T-cell (primary cell): ENCODE results near the gene KRT16. TPM values are rescaled to one million over a fixed set of nuclear protein-coding genes. Genes with fewer than 3 reads are reported as not detected.
"Not testable (repeated sequence)": the region's sequence is repeated elsewhere in the genome, so short reads cannot be mapped to it uniquely, and the experiment has no call there.

Experiments used
- ATAC-seq, 4 experiments: fragments of 200-7000 bp in 3 of 4; fragments of 150-1000 bp in 1 of 4; cut with Tn5 transposase; replicated peaks in 1 of 4; 1 replicate in 3 of 4; 2 replicates in 1 of 4; pipeline ENCODE4 v1.10.0; 2021; ENCODE audit warnings: moderate library complexity in 3 of 4, mild to moderate bottlenecking in 2 of 4, moderate number of reproducible peaks in 1 of 4
- CTCF ChIA-PET, 2 donors: fragments of 300-600 bp; sonication (Branson Sonifier 250); formaldehyde crosslinking; loops; one replicate each; lab custom pipeline; 2022; ENCODE audit warnings: antibody characterized with exemption in 2 of 2; lab: Charles Lee
- POLR2A ChIA-PET, 2 donors: fragments of 300-600 bp; sonication (Branson Sonifier 250); formaldehyde crosslinking; loops; one replicate each; lab custom pipeline; 2022; ENCODE audit warnings: antibody characterized with exemption in 2 of 2; lab: Charles Lee
- DNase-seq, 35 experiments: peaks; one replicate each; pipeline versions ENCODE4 v3.0.0 to v3.0.0-alpha.2; 2013 to 2023
- H3K27ac ChIP-seq: one replicate; pipeline ENCODE4 v1.5.1; 2013; ENCODE audit warnings: low read length
- H3K27me3 ChIP-seq, 2 experiments: replicated peaks in 1 of 2; 1 replicate in 1 of 2; 2 replicates in 1 of 2; pipeline versions ENCODE4 v1.6.1 to v1.7.0; 2013; ENCODE audit warnings: low read length in 1 of 2, mixed read lengths in 1 of 2; ENCODE audit not compliant: control insufficient read depth in 2 of 2, insufficient read depth in 2 of 2; ENCODE audit errors: extremely low read depth in 1 of 2
- H3K36me3 ChIP-seq, 2 donors: 1 replicate in 1 of 2; 2 replicates in 1 of 2; pipeline versions ENCODE4 v1.6.1 to v1.7.0; 2013; ENCODE audit warnings: low read length in 1 of 2; ENCODE audit not compliant: control insufficient read depth in 2 of 2, insufficient read depth in 1 of 2; ENCODE audit errors: extremely low read depth in 1 of 2
- H3K4me1 ChIP-seq, 2 experiments: 1 replicate in 1 of 2; 2 replicates in 1 of 2; pipeline versions ENCODE4 v1.6.1 to v1.7.0; 2013; ENCODE audit warnings: low read length in 2 of 2, mixed read lengths in 1 of 2; ENCODE audit not compliant: insufficient read depth in 2 of 2, control insufficient read depth in 1 of 2; ENCODE audit errors: extremely low read depth in 1 of 2
- H3K4me3 ChIP-seq, 2 donors: 1 replicate in 1 of 2; 2 replicates in 1 of 2; pipeline versions ENCODE4 v1.5.1 to v1.7.0; 2013; ENCODE audit warnings: mild to moderate bottlenecking in 2 of 2, low read length in 1 of 2, moderate library complexity in 1 of 2; ENCODE audit not compliant: control insufficient read depth in 1 of 2; ENCODE audit errors: extremely low read depth in 1 of 2
- H3K9me3 ChIP-seq: 2 replicates; pipeline ENCODE4 v1.7.0; 2013
- H3K27ac Mint-ChIP-seq, 2 donors: one replicate each; pipeline ENCODE4 v1.8.0; 2020 to 2021; ENCODE audit warnings: mild to moderate bottlenecking in 2 of 2, mixed read lengths in 2 of 2
- H3K27me3 Mint-ChIP-seq, 2 donors: one replicate each; pipeline ENCODE4 v1.8.0; 2021 to 2022; ENCODE audit warnings: mixed read lengths in 2 of 2
- H3K36me3 Mint-ChIP-seq: one replicate; pipeline ENCODE4 v1.8.0; 2021; ENCODE audit warnings: mixed read lengths
- H3K4me1 Mint-ChIP-seq, 3 donors: one replicate each; pipeline ENCODE4 v1.8.0; 2020 to 2022; ENCODE audit warnings: mixed read lengths in 3 of 3, mild to moderate bottlenecking in 1 of 3
- H3K4me3 Mint-ChIP-seq, 3 donors: one replicate each; pipeline ENCODE4 v1.8.0; 2020 to 2022; ENCODE audit warnings: mild to moderate bottlenecking in 3 of 3, mixed read lengths in 3 of 3, moderate library complexity in 3 of 3
- H3K9me3 Mint-ChIP-seq, 3 donors: one replicate each; pipeline ENCODE4 v1.8.0; 2020 to 2022; ENCODE audit warnings: mixed read lengths in 3 of 3
- WGBS: methylation state at CpG from one replicate; pipeline ENCODE4 v1.1.5; 2013; ENCODE audit warnings: missing lambda C conversion rate; ENCODE audit not compliant: insufficient coverage; 5-methylcytosine and 5-hydroxymethylcytosine counted together
- total RNA-seq, 35 experiments: library from RNA in 6 of 35; stranded (reverse) in 6 of 35; fragments of 120-200 nt in 1 of 35; gene quantifications; one replicate each; pipeline versions ENCODE4 v1.2.1 to v1.2.4 and lab custom pipeline; 2013 to 2026

Gene KRT16
- total RNA-seq, 5 donors from 2014 or later (not counting 1 experiment from before 2014, with no cell fraction given) = not detected

DNA sequence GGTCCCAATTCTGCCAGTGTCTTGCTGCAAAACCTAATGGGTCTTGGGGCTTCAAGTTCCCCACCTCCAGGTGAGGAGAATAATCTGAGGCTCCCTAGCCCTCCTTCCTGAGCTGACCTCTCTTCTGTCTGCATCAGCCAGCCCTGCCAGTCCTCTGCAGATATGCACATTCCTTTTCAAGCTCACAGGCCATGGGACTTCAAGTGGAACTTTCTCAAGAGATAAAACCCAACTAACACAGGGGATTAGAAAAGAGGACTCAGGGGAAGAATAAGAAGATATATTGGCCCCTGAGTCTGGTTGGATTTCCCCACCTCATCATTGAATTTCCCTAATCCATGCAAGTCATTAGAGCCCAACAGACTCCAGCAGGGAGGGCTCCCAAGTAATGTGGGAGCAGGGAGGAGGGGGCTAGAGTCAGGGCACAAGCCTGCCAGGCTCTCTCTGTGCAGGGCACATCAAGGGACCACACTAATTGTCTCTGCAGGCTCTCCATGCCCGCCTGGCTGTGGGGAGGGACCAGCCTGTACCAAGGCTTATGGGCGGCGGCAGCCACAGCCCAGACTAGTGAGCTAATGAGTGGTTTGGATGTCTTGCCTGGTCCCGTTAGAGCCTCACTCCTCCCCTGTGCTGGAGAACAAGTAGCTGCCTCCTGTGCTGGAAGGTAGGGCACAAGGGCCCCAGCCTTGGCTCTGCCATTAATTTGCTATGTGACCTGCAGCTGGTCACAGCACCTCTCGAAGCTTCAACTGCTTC, 27.1 kb downstream of the KRT16 start:
- Mint-ChIP-seq H3K36me3 (no peaks in the 10 kb centered on the region), H3K4me1 (no peaks in the 10 kb centered on the region), H3K4me3 (no peak overlapping the region), H3K9me3 (no peaks in the 10 kb centered on the region), H3K27ac (no peak overlapping the region), H3K27me3 (peaks cover 18 to 55% of the 10 kb centered on the region in 2 donors)
- Histone ChIP-seq H3K4me1 (no peaks in the 10 kb centered on the region), H3K27ac (no peak overlapping the region), H3K4me3 (no peak overlapping the region), H3K36me3 (no peaks in the 10 kb centered on the region), H3K27me3 (peaks cover 3 to 38% of the 10 kb centered on the region in 2 experiments), H3K9me3 (no peaks in the 10 kb centered on the region)
- ATAC-seq = no peak
- POLR2A ChIA-PET = no interaction called here
- CTCF ChIA-PET = no interaction called here
- WGBS = 78% methylated on average over 5 of the region's 5 CpGs
- no peak for DNase-seq

DNA sequence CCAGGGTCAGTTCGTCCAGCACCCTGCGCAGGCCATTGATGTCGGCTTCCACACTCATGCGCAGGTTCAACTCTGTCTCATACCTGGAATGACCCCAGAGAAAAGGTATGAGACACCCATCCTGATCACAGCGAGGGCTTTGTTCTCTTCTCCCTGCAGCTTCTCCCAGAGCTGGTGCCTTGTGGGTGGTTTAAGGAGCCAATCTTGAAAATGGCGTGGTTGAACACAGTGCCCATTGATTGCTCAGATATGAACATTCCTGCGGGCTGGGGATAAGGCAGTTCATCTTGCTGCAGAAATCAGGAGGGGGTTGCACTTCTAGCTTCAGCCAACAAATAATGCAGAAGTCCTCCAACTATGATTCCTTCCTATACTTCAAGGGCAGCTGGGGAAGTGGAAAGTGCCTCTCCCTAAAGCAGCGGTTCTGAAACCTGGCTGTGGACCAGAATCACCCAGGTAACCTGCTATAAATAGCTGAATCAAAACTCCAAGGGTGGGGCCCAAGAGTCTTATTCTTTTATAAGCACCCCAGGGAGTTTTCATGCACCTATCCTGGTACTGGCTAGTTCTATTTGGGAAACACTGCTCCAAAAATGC, 28.1 kb downstream of the KRT16 start:
- H3K4me1 Mint-ChIP-seq, H3K36me3 ChIP-seq, ATAC-seq, H3K27ac ChIP-seq, H3K4me3 Mint-ChIP-seq, H3K36me3 Mint-ChIP-seq, H3K27ac Mint-ChIP-seq, H3K9me3 ChIP-seq, H3K9me3 Mint-ChIP-seq, H3K4me1 ChIP-seq, DNase-seq, POLR2A ChIA-PET, H3K4me3 ChIP-seq: not testable (repeated sequence)
- H3K27me3 ChIP-seq = peaks cover 3 to 44% of the 10 kb centered on the region in 2 experiments
- peaks cover 23 to 59% of the 10 kb centered on the region in 2 donors for H3K27me3 Mint-ChIP-seq
- WGBS = 93% methylated on average over 4 of the region's 8 CpGs
- CTCF ChIA-PET = interaction anchor here in 1 of 2 donors (0.6 kb wide), 1 partner anchor 1071 kb away, joined by 5 read pairs; no protein-coding TSS in a partner anchor

DNA sequence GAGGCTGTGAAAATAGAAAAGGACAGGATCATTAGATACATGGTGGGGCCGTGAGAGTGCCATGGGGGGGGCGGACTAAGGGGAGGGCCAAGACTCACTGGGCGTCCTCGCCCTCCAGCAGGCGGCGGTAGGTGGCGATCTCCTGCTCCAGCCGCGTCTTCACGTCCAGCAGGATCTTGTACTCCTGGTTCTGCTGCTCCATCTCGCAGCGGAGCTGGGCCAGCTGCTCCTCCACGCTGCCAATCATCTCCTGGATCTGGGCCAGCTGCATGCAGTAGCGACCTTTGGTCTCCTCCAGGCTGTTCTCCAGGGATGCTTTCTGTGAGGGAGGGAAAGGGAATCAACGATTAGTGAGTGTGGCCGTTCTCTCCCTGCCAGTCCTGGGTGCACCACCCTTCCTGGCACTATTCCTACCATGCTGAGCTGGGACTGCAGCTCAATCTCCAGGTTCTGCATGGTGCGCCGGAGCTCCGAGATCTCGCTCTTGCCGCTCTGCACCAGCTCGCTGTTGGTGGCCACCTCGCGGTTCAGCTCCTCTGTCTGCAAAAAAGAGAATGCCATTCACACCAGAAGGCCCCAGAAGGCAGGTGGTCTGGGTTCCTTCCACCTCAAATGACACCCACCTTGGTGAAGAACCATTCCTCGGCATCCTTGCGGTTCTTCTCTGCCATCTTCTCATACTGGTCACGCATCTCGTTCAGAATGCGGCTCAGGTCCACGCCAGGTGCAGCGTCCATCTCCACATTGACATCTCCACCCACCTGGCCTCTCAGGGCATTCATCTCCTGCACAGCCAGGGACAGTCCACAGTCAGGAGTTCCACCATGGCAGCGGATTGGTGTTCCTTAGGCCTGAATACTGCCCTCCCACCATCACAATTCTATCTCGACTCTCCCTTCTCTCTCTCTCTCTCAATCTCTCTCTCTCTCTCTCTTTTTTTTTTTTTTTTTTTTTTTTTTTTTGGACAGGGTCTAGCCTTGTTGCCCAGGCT, 29.1 kb downstream of the KRT16 start:
- Mint-ChIP-seq H3K36me3 (no peaks in the 10 kb centered on the region), H3K4me3 (no peak overlapping the region), H3K4me1 (no peaks in the 10 kb centered on the region), H3K27me3 (peaks cover 27 to 63% of the 10 kb centered on the region in 2 donors), H3K9me3 (no peaks in the 10 kb centered on the region), H3K27ac (no peak overlapping the region)
- H3K36me3 ChIP-seq = no peaks in the 10 kb centered on the region
- H3K27me3 ChIP-seq = peaks cover 3 to 47% of the 10 kb centered on the region in 2 experiments
- 90% methylated on average over 24 of the region's 33 CpGs for WGBS
- DNase-seq (no peak), ATAC-seq (no peak)
- no peaks in the 10 kb centered on the region for H3K9me3 ChIP-seq
- no peak overlapping the region for H3K27ac ChIP-seq
- ChIA-PET POLR2A (no interaction called here), CTCF (interaction anchor here in 1 of 2 donors (0.6 kb wide), 1 partner anchor 1070 kb away, joined by 5 read pairs; no protein-coding TSS in a partner anchor)
- H3K4me1 ChIP-seq = no peaks in the 10 kb centered on the region
- H3K4me3 ChIP-seq = no peak overlapping the region

DNA sequence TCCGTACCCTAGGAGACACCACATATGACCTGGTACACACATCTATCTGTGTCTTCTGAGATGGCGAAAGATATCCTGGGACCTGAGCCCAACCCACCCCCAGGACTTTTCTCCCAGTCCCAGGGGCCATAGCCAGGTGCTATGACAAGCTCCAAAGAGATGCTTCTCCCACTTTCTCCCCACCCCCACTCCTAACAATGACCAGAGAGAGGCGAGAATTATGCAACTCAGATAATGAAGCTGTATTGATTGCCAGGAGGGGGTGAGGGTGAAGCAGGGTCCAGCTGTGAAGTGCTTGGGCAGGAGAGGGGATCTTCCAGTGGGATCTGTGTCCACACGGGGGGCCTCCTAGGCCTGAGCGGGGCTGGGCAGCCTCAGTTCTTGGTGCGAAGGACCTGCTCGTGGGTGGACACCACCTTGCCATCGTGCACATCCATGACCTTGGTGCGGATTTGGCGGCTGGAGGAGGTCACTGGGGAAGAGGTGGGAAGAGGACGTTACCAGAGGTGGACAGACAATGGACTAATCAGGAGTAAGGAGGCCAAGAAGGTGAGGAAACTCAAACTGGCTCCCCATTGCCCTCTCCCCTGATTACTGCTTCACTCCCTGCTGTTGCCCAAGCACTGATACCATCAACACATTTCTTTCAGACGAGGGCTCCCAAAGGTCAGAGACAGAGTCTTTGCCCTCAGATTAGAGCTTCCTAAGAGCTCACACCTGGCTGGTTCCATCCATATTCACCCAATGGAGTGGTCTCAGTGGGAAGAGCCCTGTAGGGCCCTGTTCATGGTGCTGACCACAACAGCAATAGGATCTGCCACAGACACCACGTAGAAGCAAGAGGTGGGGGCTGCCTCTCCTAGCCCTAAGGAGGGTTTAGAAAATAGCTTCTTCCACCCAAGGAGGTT, 30.3 kb downstream of the KRT16 start:
- H3K27me3 Mint-ChIP-seq = peaks cover 36 to 68% of the 10 kb centered on the region in 2 donors
- H3K27ac Mint-ChIP-seq, H3K4me1 Mint-ChIP-seq, POLR2A ChIA-PET, CTCF ChIA-PET, H3K4me3 Mint-ChIP-seq, ATAC-seq, H3K9me3 ChIP-seq, H3K9me3 Mint-ChIP-seq, H3K36me3 Mint-ChIP-seq, H3K4me3 ChIP-seq, DNase-seq, H3K4me1 ChIP-seq, H3K27ac ChIP-seq, H3K36me3 ChIP-seq: not testable (repeated sequence)
- 83% methylated on average over 2 of the region's 13 CpGs for WGBS
- H3K27me3 ChIP-seq = peaks cover 3 to 52% of the 10 kb centered on the region in 2 experiments

DNA sequence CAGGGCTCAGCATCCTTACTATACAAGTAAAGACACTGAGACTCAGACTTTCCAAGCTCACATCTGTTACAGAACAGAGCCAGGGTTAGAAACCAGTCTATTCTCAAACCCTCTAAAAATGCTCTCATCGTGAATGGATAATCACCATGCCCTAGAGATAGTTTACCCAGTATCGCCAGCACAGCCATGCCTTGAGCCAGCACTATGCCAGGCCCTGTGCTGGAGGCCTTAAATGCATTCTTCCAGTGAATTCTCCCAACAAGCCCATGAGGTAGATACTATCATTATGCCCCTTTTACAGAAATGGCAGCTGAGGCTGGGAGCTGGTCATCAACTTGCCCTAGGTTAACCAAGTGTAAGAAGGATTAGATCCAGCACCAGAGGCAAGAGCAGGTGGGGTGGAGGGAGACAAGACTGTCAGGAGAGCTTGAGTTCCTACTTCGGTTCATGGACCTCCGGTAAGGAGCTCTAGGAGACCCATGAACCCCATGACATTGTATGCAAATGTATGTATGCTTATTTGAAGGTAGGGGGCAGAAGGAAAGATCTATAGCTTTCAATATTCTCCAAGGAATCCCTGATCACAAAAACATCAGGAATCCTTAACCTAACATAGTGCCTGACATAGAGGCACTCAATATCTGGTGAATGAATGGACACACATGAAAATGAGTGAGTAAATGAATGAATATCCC, 31.1 kb downstream of the KRT16 start:
- Histone ChIP-seq H3K4me1 (no peaks in the 10 kb centered on the region), H3K4me3 (no peak overlapping the region), H3K27me3 (peaks cover 3 to 56% of the 10 kb centered on the region in 2 experiments), H3K9me3 (no peaks in the 10 kb centered on the region), H3K27ac (no peak overlapping the region), H3K36me3 (no peaks in the 10 kb centered on the region)
- H3K36me3 Mint-ChIP-seq = no peaks in the 10 kb centered on the region
- WGBS = 82% methylated on average over 2 of the region's 4 CpGs
- POLR2A ChIA-PET = no interaction called here
- no peak overlapping the region for H3K4me3 Mint-ChIP-seq
- H3K9me3 Mint-ChIP-seq = no peaks in the 10 kb centered on the region
- H3K27me3 Mint-ChIP-seq = peaks cover 40 to 67% of the 10 kb centered on the region in 2 donors
- H3K4me1 Mint-ChIP-seq = no peaks in the 10 kb centered on the region
- no peak for ATAC-seq
- DNase-seq = no peak
- CTCF ChIA-PET = no interaction called here
- no peak overlapping the region for H3K27ac Mint-ChIP-seq
